HCT116 (cell line): ENCODE results near the gene HIVEP3. TPM values are rescaled to one million over a fixed set of nuclear protein-coding genes. Genes with fewer than 3 reads are reported as not detected.

Experiments used
- ATAC-seq: fragments of 200-7000 bp; cut with Tn5 transposase; 2 replicates; pipeline ENCODE4 v1.9.1; 2020; ENCODE audit warnings: mild to moderate bottlenecking, moderate library complexity
- BruUV-seq: library from RNA; stranded (reverse); fragments of 400-500 nt; replicated peaks from 2 replicates; lab custom pipeline; 2021; lab: Mats Ljungman, UMichigan
- CTCF ChIA-PET: fragments of 300-600 bp; sonication (Branson Sonifier 250); formaldehyde crosslinking; loops from one replicate; lab custom pipeline; 2021; ENCODE audit warnings: antibody characterized with exemption; lab: Charles Lee
- POLR2A ChIA-PET: fragments of 300-600, 350-600 bp; sonication (Branson Sonifier 250); formaldehyde crosslinking; loops from one replicate; lab custom pipeline; 2021; ENCODE audit warnings: antibody characterized with exemption; lab: Charles Lee
- RAD21 ChIA-PET, 2 experiments: fragments of 300-600 bp; sonication (Branson Sonifier 250); formaldehyde crosslinking; loops; one replicate each; lab custom pipeline; 2023; ENCODE audit warnings: low total read pairs in 2 of 2; ENCODE audit not compliant: uncharacterized antibody in 2 of 2, unreplicated experiment in 2 of 2, low non-redundant PET in 1 of 2; lab: Charles Lee
- DNase-seq: peaks from one replicate; pipeline ENCODE4 v3.0.0-alpha.2; 2010; ENCODE audit warnings: low read depth, low spot score
- H2AFZ ChIP-seq: fragments of 200-600 bp; shearing (Covaris generic), sonication (generic); 2 replicates; pipeline ENCODE4 v1.6.1; 2017; ENCODE audit warnings: low read depth, mixed run types, mixed read lengths, antibody characterized with exemption, low read length; ENCODE audit not compliant: poor library complexity, severe bottlenecking
- H3K27ac ChIP-seq: 2 replicates; pipeline ENCODE4 v1.5.1; 2012; ENCODE audit warnings: low read depth, low read length
- H3K27me3 ChIP-seq: fragments of 200-600 bp; sonication (generic); 2 replicates; pipeline ENCODE4 v1.6.1; 2016; ENCODE audit warnings: mixed run types, low read length, mixed read lengths; ENCODE audit not compliant: insufficient read depth
- H3K36me3 ChIP-seq, 2 experiments: fragments of 200-500 bp in 1 of 2; fragments of 200-600 bp in 1 of 2; sonication (Bioruptor generic) in 1 of 2; sonication (generic) in 1 of 2; 2 replicates each; pipeline versions ENCODE4 v1.5.1 to v1.6.1; 2014 to 2016; ENCODE audit warnings: low read length in 2 of 2, inconsistent platforms in 1 of 2, mixed read lengths in 1 of 2, mixed run types in 1 of 2; ENCODE audit not compliant: insufficient read depth in 2 of 2, control insufficient read depth in 1 of 2
- H3K4me1 ChIP-seq, 2 experiments: fragments of 200-600 bp in 1 of 2; sonication (generic) in 1 of 2; 2 replicates each; pipeline versions ENCODE4 v1.5.1 to v1.6.1; 2012 to 2017; ENCODE audit warnings: low read length in 2 of 2, inconsistent platforms in 1 of 2, mild to moderate bottlenecking in 1 of 2, mixed read lengths in 1 of 2, mixed run types in 1 of 2, moderate library complexity in 1 of 2; ENCODE audit not compliant: insufficient read depth in 2 of 2, control insufficient read depth in 1 of 2
- H3K4me2 ChIP-seq: fragments of 200-600 bp; sonication (generic); 2 replicates; pipeline ENCODE4 v1.6.1; 2017; ENCODE audit warnings: mixed run types, low read length, mixed read lengths
- H3K4me3 ChIP-seq, 2 experiments: fragments of 200-600 bp in 1 of 2; sonication (generic) in 1 of 2; replicated peaks in 1 of 2; 2 replicates each; pipeline ENCODE4 v1.5.1; 2011 to 2016; ENCODE audit warnings: low read length in 2 of 2, control low read depth in 1 of 2, low read depth in 1 of 2, mild to moderate bottlenecking in 1 of 2, mixed read lengths in 1 of 2, mixed run types in 1 of 2
- H3K79me2 ChIP-seq: fragments of 200-600 bp; sonication (generic); 2 replicates; pipeline ENCODE4 v1.6.1; 2017; ENCODE audit warnings: mild to moderate bottlenecking, mixed run types, low read length, moderate library complexity, mixed read lengths; ENCODE audit not compliant: insufficient read depth
- H3K9ac ChIP-seq: fragments of 200-600 bp; sonication (generic); 2 replicates; pipeline ENCODE4 v1.6.1; 2016; ENCODE audit warnings: low read length, mixed read lengths
- H3K9me2 ChIP-seq: fragments of 200-600 bp; sonication (generic), shearing (Covaris generic); 2 replicates; pipeline ENCODE4 v1.6.1; 2017; ENCODE audit warnings: mixed run types, mild to moderate bottlenecking, moderate library complexity; ENCODE audit not compliant: insufficient read depth
- H3K9me3 ChIP-seq, 2 experiments: fragments of 200-500 bp in 1 of 2; fragments of 200-600 bp in 1 of 2; sonication (Bioruptor generic) in 1 of 2; sonication (generic) in 1 of 2; 2 replicates each; pipeline ENCODE4 v1.6.1; 2014 to 2017; ENCODE audit warnings: low read length in 2 of 2, mixed read lengths in 2 of 2, inconsistent platforms in 1 of 2, low read depth in 1 of 2, mild to moderate bottlenecking in 1 of 2, mixed run types in 1 of 2, moderate library complexity in 1 of 2; ENCODE audit not compliant: control insufficient read depth in 1 of 2, insufficient read depth in 1 of 2
- H4K20me1 ChIP-seq: fragments of 200-600 bp; sonication (generic), shearing (Covaris generic); 2 replicates; pipeline ENCODE4 v1.6.1; 2017; ENCODE audit warnings: mixed run types, mild to moderate bottlenecking, moderate library complexity; ENCODE audit not compliant: insufficient read depth
- EGR1 ChIP-seq: IDR thresholded peaks from 2 replicates; pipeline ENCODE4 v1.6.1; 2012; ENCODE audit warnings: low read depth
- EZH2 ChIP-seq: fragments of 200-600 bp; sonication (generic); IDR thresholded peaks from 2 replicates; pipeline ENCODE4 v1.6.1; 2017; ENCODE audit warnings: antibody characterized with exemption, mixed run types
- EZH2phosphoT487 ChIP-seq: fragments of 200-600 bp; IDR thresholded peaks from 2 replicates; pipeline ENCODE4 v1.6.1; 2018; ENCODE audit warnings: antibody characterized with exemption, borderline replicate concordance
- FOSL1 ChIP-seq: IDR thresholded peaks from 2 replicates; pipeline ENCODE4 v1.6.1; 2012; ENCODE audit warnings: low read depth
- POLR2A ChIP-seq: IDR thresholded peaks from 2 replicates; pipeline ENCODE4 v1.7.0; 2011; ENCODE audit warnings: borderline replicate concordance; ENCODE audit not compliant: insufficient read depth, insufficient read length; ENCODE audit errors: extremely low read depth
- RAD21 ChIP-seq: IDR thresholded peaks from 2 replicates; pipeline ENCODE4 v1.6.1; 2012; ENCODE audit warnings: low read depth, mild to moderate bottlenecking
- SP1 ChIP-seq: IDR thresholded peaks from 2 replicates; pipeline ENCODE4 v1.6.1; 2012; ENCODE audit warnings: low read depth
- SRF ChIP-seq: IDR thresholded peaks from 2 replicates; pipeline ENCODE4 v1.6.1; 2012; ENCODE audit warnings: low read depth
- TCF7L2 ChIP-seq: IDR thresholded peaks from 2 replicates; pipeline ENCODE4 v1.7.0; 2011; ENCODE audit warnings: borderline replicate concordance, inconsistent platforms; ENCODE audit not compliant: insufficient read depth, insufficient read length; ENCODE audit errors: extremely low read depth
- YY1 ChIP-seq: IDR thresholded peaks from 2 replicates; pipeline ENCODE4 v1.6.1; 2011; ENCODE audit warnings: low read length, low read depth, moderate library complexity, mild to moderate bottlenecking; ENCODE audit not compliant: insufficient replicate concordance; ENCODE audit errors: extremely low read depth
- ZFX ChIP-seq: fragments of 450-650 bp; IDR thresholded peaks from 2 replicates; pipeline ENCODE4 v1.6.1; 2017
- ZNF274 ChIP-seq: fragments of 200-500 bp; sonication (Bioruptor generic); IDR thresholded peaks from 2 replicates; pipeline ENCODE4 v1.6.1; 2014; ENCODE audit warnings: mild to moderate bottlenecking, low read depth, low read length, inconsistent platforms
- intact Hi-C: fragments of 100-400 bp; cut with micrococcal nuclease; formaldehyde crosslinking; loops from 2 replicates; pipeline ENCODE4 v1.10.0; 2022
- total RNA-seq: library from RNA; stranded (reverse); gene quantifications from one replicate; pipeline ENCODE4 v1.2.1, GENCODE V29; 2021; ENCODE audit not compliant: unreplicated experiment

Gene HIVEP3
- total RNA-seq, 1 experiment from 2014 or later: 7.1 TPM

DNA sequence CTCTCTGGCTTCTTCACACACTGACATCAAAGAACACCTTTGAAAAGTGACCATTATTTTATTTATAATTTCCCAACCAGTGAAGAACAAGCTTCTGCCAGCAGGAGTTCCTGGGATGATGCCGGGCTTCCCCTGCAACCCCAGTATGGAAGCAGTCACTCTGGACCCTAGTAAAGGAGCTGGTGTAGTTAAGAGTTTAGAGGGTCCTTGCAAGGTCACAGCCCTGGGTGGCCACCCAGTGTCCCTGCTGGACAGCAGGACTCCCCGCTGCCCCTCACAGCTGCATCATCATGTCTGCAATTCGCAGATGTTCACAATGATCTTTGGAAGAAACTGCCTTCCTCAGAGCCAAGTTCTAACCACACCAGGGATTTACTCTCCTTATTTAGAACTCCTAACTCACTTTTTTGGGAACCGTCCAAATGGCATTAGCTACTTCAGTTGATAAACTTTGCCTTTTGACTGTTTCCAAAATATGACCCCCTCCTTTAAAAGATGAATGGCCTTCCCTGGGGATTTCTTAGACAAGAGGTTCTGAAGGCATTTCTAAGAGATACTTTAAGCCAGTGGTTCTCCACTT lies 90.6 kb downstream of the HIVEP3 start:
- CTCF ChIA-PET: no interaction called here
- POLR2A ChIA-PET: interaction anchor here (0.6 kb wide), 1 partner anchor 58 kb away, joined by 7 read pairs; no protein-coding TSS in a partner anchor
- RAD21 ChIA-PET: no interaction called here

GRCh38 chr1:41823471-41823870 lies 95.3 kb downstream of the HIVEP3 start:
- peak; percentile 93 for ATAC-seq
- Histone ChIP-seq H3K79me2 (no peaks in the 10 kb centered on the region), H4K20me1 (no peaks in the 10 kb centered on the region), H3K36me3 (no peaks in the 10 kb centered on the region), H3K4me3 (no peak overlapping the region), H3K27ac (no peak overlapping the region), H3K9ac (no peak overlapping the region), H3K9me3 (no peaks in the 10 kb centered on the region), H2AFZ (no peak overlapping the region), H3K4me2 (peak overlapping the region; percentile 35), H3K4me1 (peaks cover 12% of the 10 kb centered on the region in 2 experiments; a peak in 3 of 4 replicates), H3K27me3 (no peaks in the 10 kb centered on the region), H3K9me2 (no peaks in the 10 kb centered on the region)
- TF ChIP-seq EGR1 (no peak), POLR2A (no peak), FOSL1 (no peak)
- no TSS peak for BruUV-seq
- ChIA-PET POLR2A (no interaction called here), RAD21 (no interaction called here), CTCF (interaction anchor here (0.9 to 1.2 kb wide), 2 partner anchors 11 to 350 kb away, joined by 4 read pairs; no protein-coding TSS in a partner anchor)
- no peak for DNase-seq
- intact Hi-C loops: no loop called here

More for the DNA sequence above, 90.6 kb downstream of the HIVEP3 start:
- Histone ChIP-seq H2AFZ (no peak overlapping the region), H4K20me1 (no peaks in the 10 kb centered on the region), H3K9ac (no peak overlapping the region), H3K4me1 (peaks cover 8 to 10% of the 10 kb centered on the region in 2 experiments; a peak in 3 of 4 replicates), H3K27me3 (peaks cover 3% of the 10 kb centered on the region; the same call in 1 of the 2 replicates), H3K79me2 (no peaks in the 10 kb centered on the region), H3K4me2 (no peak overlapping the region), H3K9me2 (no peaks in the 10 kb centered on the region), H3K4me3 (no peak overlapping the region), H3K27ac (no peak overlapping the region), H3K9me3 (no peaks in the 10 kb centered on the region), H3K36me3 (no peaks in the 10 kb centered on the region)
- no TSS peak for BruUV-seq
- no peak for DNase-seq
- no peak for ATAC-seq
- intact Hi-C loops: no loop called here
- TF ChIP-seq RAD21 (no peak), EZH2 (no peak), ZNF274 (no peak), EZH2phosphoT487 (no peak), ZFX (no peak), SP1 (no peak), TCF7L2 (no peak), SRF (no peak), EGR1 (no peak), YY1 (no peak)
